Smooth muscle cell of the umbilical artery (primary cell): ENCODE measurements around the gene SPATA20. TPM values are rescaled to one million over a fixed set of nuclear protein-coding genes. Genes with fewer than 3 reads are reported as not detected.

Experiments used
- total RNA-seq: library from RNA; depleted of rRNA; stranded (reverse); fragments of >200 nt; gene quantifications from 2 replicates; pipeline ENCODE4 v1.2.3, GENCODE V29; 2014

Gene SPATA20
- 54.0 and 82.4 TPM in 2 replicates for total RNA-seq

DNA sequence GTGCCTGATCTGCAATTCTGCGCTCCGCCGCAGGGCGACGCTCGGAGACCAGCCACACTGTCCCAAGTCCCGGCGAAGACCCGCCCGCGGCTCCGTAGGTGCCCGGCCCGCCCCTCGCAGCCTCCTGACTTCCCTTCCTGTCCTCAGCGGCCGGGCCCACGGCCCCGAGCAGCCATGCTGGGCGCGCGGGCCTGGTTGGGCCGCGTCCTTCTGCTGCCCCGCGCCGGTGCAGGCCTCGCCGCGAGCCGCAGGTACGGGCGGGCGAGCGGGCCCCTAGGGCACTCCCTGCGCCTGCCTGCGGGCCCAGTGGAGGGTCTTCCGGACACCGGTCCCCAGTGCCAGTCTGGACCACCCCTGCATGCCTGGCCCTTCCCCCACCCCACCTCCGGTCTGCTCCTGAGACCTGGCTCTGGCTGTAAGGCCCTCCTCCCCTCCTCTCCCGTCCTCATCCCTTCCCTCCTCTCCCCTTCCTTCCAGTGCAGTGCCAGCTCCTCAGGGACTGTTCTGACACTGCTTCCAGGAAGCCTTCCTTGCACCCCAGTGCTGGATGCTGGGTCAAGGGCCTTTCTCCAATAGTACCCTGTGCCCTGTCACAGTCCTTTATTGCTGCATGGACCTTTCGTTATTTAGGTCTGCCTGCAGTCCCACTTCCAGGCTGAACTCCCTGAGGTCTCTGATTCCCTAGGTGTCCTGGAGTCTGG, at the start of gene SPATA20:
Gene SPATA20 (plus strand): TSS at position 140 of the 701 bp plus-strand sequence. CDS start 35 bp downstream, at position 175.

GRCh38 chr17:50507871-50508572, 39.0 kb upstream of the SPATA20 start, which contains the start of gene MYCBPAP:
TSS of gene MYCBPAP (plus strand) at chr17:50508439. CDS start at chr17:50508675, 236 bp downstream.

GRCh38 chr17:50532452-50533024, 14.4 kb upstream of the SPATA20 start, which contains the start of gene EPN3:
TSS of gene EPN3 (plus strand) at chr17:50532735. CDS start at chr17:50536557, 3,822 bp downstream.

GRCh38 chr17:50560185-50560824, 13.3 kb downstream of the SPATA20 start, which contains the start of gene CACNA1G:
TSS of gene CACNA1G (plus strand) at chr17:50560715. CDS start at chr17:50561460, 745 bp downstream.

Other genes with a start within 250 kb of the SPATA20 start
- gene XYLT2, start 201.0 kb upstream of the SPATA20 start, total RNA-seq = 65.6 and 108 TPM in 2 replicates
- gene MRPL27, start 174.0 kb upstream of the SPATA20 start, total RNA-seq = 26.2 and 56.7 TPM in 2 replicates
- 0.59 and 4.3 TPM in 2 replicates for gene EME1, start 173.9 kb upstream of the SPATA20 start, total RNA-seq
- 157 and 297 TPM in 2 replicates for gene LRRC59, start 149.7 kb upstream of the SPATA20 start, total RNA-seq
- gene ACSF2, start 121.0 kb upstream of the SPATA20 start, total RNA-seq = 28.2 and 28.5 TPM in 2 replicates
- gene CHAD, start 78.3 kb upstream of the SPATA20 start, total RNA-seq = not detected in 2 replicates
- gene RSAD1, start 68.3 kb upstream of the SPATA20 start, total RNA-seq = 17.7 and 27.3 TPM in 2 replicates
- 0.59 and 0.74 TPM in 2 replicates for gene MYCBPAP, start 38.7 kb upstream of the SPATA20 start, total RNA-seq
- gene EPN3, start 14.4 kb upstream of the SPATA20 start, total RNA-seq = 0.30 TPM in 1 of 2 replicates, not detected in the other
- gene CACNA1G, start 13.5 kb downstream of the SPATA20 start, total RNA-seq = 0.05 TPM in 1 of 2 replicates, not detected in the other
- gene ABCC3, start 87.7 kb downstream of the SPATA20 start, total RNA-seq = 5.6 and 9.1 TPM in 2 replicates
- 24.1 and 32.2 TPM in 2 replicates for gene ANKRD40, start 160.7 kb downstream of the SPATA20 start, total RNA-seq
- gene LUC7L3, start 172.4 kb downstream of the SPATA20 start, total RNA-seq = 26.8 and 27.6 TPM in 2 replicates
- not detected in 2 replicates for gene ANKRD40CL, start 220.3 kb downstream of the SPATA20 start, total RNA-seq